ENCODE results near the gene COMP.

DNA sequence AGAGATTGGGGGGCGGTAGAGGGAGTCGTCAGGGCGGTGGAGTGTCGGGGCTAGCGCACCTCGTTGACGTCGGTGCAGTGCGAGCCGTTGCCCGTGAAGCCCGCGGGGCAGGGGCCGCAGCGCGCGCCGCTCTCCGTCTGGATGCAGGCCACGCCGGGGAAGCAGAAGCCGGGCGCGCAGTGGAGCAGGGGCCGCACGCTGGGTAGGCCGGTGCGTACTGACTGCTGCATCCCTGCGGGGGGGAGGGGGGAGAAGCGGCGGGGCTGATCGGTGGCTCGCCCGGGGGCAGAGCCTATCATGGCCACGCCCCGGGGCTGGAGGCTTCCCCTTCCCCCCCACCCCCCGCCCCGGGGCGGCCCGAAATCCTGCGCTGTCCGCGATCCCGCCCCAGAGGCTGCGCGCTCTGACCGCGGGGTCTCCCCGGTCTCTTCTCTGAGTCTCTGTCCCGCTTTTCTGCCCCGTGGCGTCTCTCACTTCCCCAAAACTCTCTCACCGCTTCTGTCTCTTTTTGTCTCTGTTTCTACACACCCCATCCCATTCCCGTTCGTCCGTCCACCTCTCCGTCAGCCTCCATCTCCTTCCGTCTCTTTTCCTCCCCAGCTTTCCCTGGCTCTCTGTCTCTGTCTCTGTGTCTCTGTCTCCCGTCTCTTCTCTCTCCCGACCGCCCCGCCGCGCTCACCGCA is 1.1 kb downstream of the COMP start:
- TF ChIP-seq, protein P1, sequence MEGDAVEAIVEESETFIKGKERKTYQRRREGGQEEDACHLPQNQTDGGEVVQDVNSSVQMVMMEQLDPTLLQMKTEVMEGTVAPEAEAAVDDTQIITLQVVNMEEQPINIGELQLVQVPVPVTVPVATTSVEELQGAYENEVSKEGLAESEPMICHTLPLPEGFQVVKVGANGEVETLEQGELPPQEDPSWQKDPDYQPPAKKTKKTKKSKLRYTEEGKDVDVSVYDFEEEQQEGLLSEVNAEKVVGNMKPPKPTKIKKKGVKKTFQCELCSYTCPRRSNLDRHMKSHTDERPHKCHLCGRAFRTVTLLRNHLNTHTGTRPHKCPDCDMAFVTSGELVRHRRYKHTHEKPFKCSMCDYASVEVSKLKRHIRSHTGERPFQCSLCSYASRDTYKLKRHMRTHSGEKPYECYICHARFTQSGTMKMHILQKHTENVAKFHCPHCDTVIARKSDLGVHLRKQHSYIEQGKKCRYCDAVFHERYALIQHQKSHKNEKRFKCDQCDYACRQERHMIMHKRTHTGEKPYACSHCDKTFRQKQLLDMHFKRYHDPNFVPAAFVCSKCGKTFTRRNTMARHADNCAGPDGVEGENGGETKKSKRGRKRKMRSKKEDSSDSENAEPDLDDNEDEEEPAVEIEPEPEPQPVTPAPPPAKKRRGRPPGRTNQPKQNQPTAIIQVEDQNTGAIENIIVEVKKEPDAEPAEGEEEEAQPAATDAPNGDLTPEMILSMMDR (IDR thresholded peaks at IDR 0.05), result no peak
- TF ChIP-seq POLR2A (IDR thresholded peaks at IDR 0.05), result no peak
